ENCODE measurements around the gene SMTN.

GRCh38 chr22:31124290-31124689 lies 43.2 kb downstream of the SMTN start:
- no peak for TF ChIP-seq CTCF (conservative IDR thresholded peaks at IDR 0.05)
- TF ChIP-seq EZH2 (IDR thresholded peaks at IDR 0.05; ENCODE audit: low read depth), result no peak
